ENCODE data around the gene STAT3. TPM values are rescaled to one million over a fixed set of nuclear protein-coding genes. Genes with fewer than 3 reads are reported as not detected.

The STAT3 gene
- total and polyA plus RNA-seq, 9 of the 15 experiments (the other 6 are each of a cell fraction or from before 2014, with no cell fraction given) = 90.0 to 179 (median 114) TPM

- TF ChIP-seq KAT2B (IDR thresholded peaks at IDR 0.05; ENCODE audit: low read depth, low read length) = no peak
- no peak for TF ChIP-seq ZNF445 (CRISPR knock-in tag; IDR thresholded peaks at IDR 0.05; ENCODE audit: low read depth)
- no peak for TF ChIP-seq TCF3 (CRISPR knock-in tag; IDR thresholded peaks at IDR 0.05)
- peak; percentile 41 for TF ChIP-seq RBBP5 (IDR thresholded peaks at IDR 0.05; ENCODE audit: borderline replicate concordance, insufficient read depth, low read length, poor library complexity, severe bottlenecking)
- TF ChIP-seq NR1H2 (CRISPR knock-in tag; IDR thresholded peaks at IDR 0.05) = no peak
- no peak for TF ChIP-seq NFE2L1 (tag; IDR thresholded peaks at IDR 0.05; ENCODE audit: borderline replicate concordance, low read depth)
- no peak for TF ChIP-seq ZNF561 (CRISPR knock-in tag; conservative IDR thresholded peaks at IDR 0.05)
- TF ChIP-seq ZBTB43 (CRISPR knock-in tag; IDR thresholded peaks at IDR 0.05) = no peak
- no peak for TF ChIP-seq FOXK1 (CRISPR knock-in tag; IDR thresholded peaks at IDR 0.05; ENCODE audit: borderline replicate concordance)
- no peak; the same call in 1 of the 2 replicates for TF ChIP-seq MTA1 (IDR thresholded peaks at IDR 0.05; ENCODE audit: borderline replicate concordance)
- TF ChIP-seq XRCC3 (IDR thresholded peaks at IDR 0.05) = no peak
- TF ChIP-seq HNRNPL (IDR thresholded peaks at IDR 0.05; ENCODE audit: low read depth, low read length) = peak; percentile 55; the same call in 1 of the 2 replicates
- peak; percentile 100 for TF ChIP-seq JUND (IDR thresholded peaks at IDR 0.05; ENCODE audit: borderline replicate concordance, low read depth, low read length)
- TF ChIP-seq JUND (tag; IDR thresholded peaks at IDR 0.05; ENCODE audit: borderline replicate concordance, low read depth, low read length) = peak; percentile 83; the same call in 1 of the 3 replicates
- no peak for TF ChIP-seq ZFP1 (CRISPR knock-in tag; IDR thresholded peaks at IDR 0.05)
- no peak for TF ChIP-seq ARID2 (IDR thresholded peaks at IDR 0.05)
- TF ChIP-seq EGR1 (conservative IDR thresholded peaks at IDR 0.05) = peak; percentile 64
- no peak for TF ChIP-seq ZNF764 (CRISPR knock-in tag; IDR thresholded peaks at IDR 0.05; ENCODE audit: low read depth)
- no peak for TF ChIP-seq ZSCAN29 (IDR thresholded peaks at IDR 0.05)
- TF ChIP-seq ZBED1 (IDR thresholded peaks at IDR 0.05) = no peak; the same call in 1 of the 2 replicates
- TF ChIP-seq E2F6 (IDR thresholded peaks at IDR 0.05; ENCODE audit: borderline replicate concordance in 1 of 2, extremely low read depth in 1 of 2, insufficient read depth in 1 of 2, insufficient read length in 1 of 2, low read depth in 1 of 2, low read length in 1 of 2, poor library complexity in 1 of 2, severe bottlenecking in 1 of 2) = peak in 1 of 2 experiments; percentile 54
- no peak for TF ChIP-seq NCOA6 (IDR thresholded peaks at IDR 0.05)
- TF ChIP-seq SP1 (CRISPR knock-in tag; IDR thresholded peaks at IDR 0.05) = peak; percentile 99
- no peak for TF ChIP-seq ZSCAN32 (CRISPR knock-in tag; IDR thresholded peaks at IDR 0.05)
- TF ChIP-seq RBM25 (IDR thresholded peaks at IDR 0.05; ENCODE audit: low read depth, low read length, severe bottlenecking) = peak; percentile 74
- peak; percentile 55; the same call in 1 of the 2 replicates for TF ChIP-seq GABPB2 (CRISPR knock-in tag; conservative IDR thresholded peaks at IDR 0.05)
- TF ChIP-seq PHF21A (IDR thresholded peaks at IDR 0.05; ENCODE audit: borderline replicate concordance, low read depth) = peak; percentile 23; the same call in 1 of the 2 replicates
- peak; percentile 38; the same call in 1 of the 2 replicates for TF ChIP-seq LEF1 (IDR thresholded peaks at IDR 0.05)
Observed at GRCh38 chr17:42388381-42389134, at the start of gene STAT3 (continued).
